Measurements from ENCODE around the gene HOXD12. TPM values are rescaled to one million over a fixed set of nuclear protein-coding genes. Genes with fewer than 3 reads are reported as not detected.

HOXD12 gene
- polyA plus RNA-seq, 1 of the 3 experiments (the other 2 are of a cell fraction), result not detected

DNA sequence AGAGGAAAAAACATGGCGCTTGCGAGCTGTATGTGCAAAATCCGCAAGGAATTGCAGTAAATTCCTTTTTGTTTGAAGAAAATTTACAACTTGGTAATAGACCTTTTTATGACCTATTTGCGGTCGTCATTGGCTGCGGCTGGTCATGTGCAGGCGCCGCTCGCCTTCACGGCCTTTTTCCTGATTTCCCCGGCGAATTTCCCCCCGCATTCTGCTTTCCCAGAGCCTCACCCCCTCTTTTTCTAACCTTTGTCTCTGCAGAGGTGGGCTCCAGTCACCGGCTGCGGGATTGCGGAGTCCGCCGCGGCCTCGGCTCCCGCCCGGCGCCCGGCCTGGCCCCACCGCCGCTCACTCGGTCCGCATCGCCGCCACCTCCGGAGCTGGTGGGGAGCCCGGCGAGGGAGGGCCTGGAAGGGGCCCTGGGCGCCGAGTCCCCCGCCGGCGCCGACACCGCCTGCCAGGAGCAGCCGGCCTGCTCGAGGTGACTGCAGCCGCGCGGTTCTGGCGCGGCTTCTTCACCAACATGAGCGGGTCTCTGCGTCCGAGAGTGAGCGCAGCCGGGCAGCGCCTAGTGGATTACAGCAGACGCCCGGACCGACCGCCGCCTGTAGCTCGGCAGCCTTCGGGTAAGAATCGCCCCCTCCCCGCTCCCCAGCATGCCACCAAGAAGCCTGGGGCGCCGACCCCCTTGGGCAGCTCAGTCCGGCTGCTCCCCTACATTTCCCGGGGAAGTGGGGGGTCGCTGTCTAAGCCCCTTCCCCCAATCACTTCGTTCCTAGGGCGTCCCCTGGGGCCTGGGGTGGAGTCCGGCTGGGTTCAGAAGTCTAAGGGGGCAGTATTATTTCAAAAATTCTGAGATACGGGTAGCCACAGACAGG, 37.0 kb downstream of the HOXD12 start:
- peak overlapping the region; percentile 83 to 86 for H3K4me3 ChIP-seq (ENCODE audit: low read depth in 2 of 2, low read length in 1 of 2)
- H3K27ac ChIP-seq (ENCODE audit: low read depth in 2 of 2, low read length in 1 of 2), result peak overlapping the region; percentile 63 to 92
- peak overlapping the region; percentile 61 for H2AFZ ChIP-seq (ENCODE audit: low read depth)
- H3K27me3 ChIP-seq (ENCODE audit: insufficient read depth), result no peaks in the 10 kb centered on the region
- DNase-seq, result peak; percentile 75
- H3F3A ChIP-seq (replicated peaks; ENCODE audit: insufficient read depth), result peaks cover 33% of the 10 kb centered on the region
- no peaks in the 10 kb centered on the region for H3K9me2 ChIP-seq
- no peaks in the 10 kb centered on the region for H3K9me3 ChIP-seq
- peaks cover 47% of the 10 kb centered on the region for H3K79me2 ChIP-seq (ENCODE audit: insufficient read depth)
- no peaks in the 10 kb centered on the region for H3K36me3 ChIP-seq (replicated peaks in 1 of 2; ENCODE audit: control insufficient read depth in 1 of 2, insufficient read depth in 2 of 2, low read length in 1 of 2)
- TF ChIP-seq NFIC (IDR thresholded peaks at IDR 0.05; ENCODE audit: borderline replicate concordance) (no peak), EP300 (IDR thresholded peaks at IDR 0.05; ENCODE audit: borderline replicate concordance in 1 of 2, low read depth in 1 of 2, low read length in 1 of 2) (no peak), YY1 (IDR thresholded peaks at IDR 0.05; ENCODE audit: low read depth) (peak; percentile 83), FOSL2 (IDR thresholded peaks at IDR 0.05; ENCODE audit: borderline replicate concordance, low read depth) (no peak), MXI1 (IDR thresholded peaks at IDR 0.05; ENCODE audit: low read depth, low read length) (no peak), FOXJ3 (CRISPR knock-in tag; IDR thresholded peaks at IDR 0.05) (no peak), POLR2AphosphoS5 (IDR thresholded peaks at IDR 0.05; ENCODE audit: low read depth, low read length) (peak; percentile 22; the same call in 1 of the 2 replicates), TAF1 (IDR thresholded peaks at IDR 0.05; ENCODE audit: borderline replicate concordance, low read depth, low read length) (no peak), JUND (IDR thresholded peaks at IDR 0.05) (no peak), USF2 (IDR thresholded peaks at IDR 0.05; ENCODE audit: borderline replicate concordance, low read depth, low read length) (0 out of 2 replicates have a peak, but pooled peaks have one; percentile 30), SMC3 (IDR thresholded peaks at IDR 0.05; ENCODE audit: low read depth, low read length) (no peak), ELF1 (IDR thresholded peaks at IDR 0.05) (no peak), GABPA (IDR thresholded peaks at IDR 0.05; ENCODE audit: low read depth) (no peak), GATA2 (CRISPR knock-in tag; IDR thresholded peaks at IDR 0.05) (no peak), NRF1 (IDR thresholded peaks at IDR 0.05; ENCODE audit: low read depth, low read length) (no peak), SIN3A (IDR thresholded peaks at IDR 0.05; ENCODE audit: borderline replicate concordance, low read depth, low read length) (no peak), TCF12 (IDR thresholded peaks at IDR 0.05) (no peak)
- TF ChIP-seq, protein P1, sequence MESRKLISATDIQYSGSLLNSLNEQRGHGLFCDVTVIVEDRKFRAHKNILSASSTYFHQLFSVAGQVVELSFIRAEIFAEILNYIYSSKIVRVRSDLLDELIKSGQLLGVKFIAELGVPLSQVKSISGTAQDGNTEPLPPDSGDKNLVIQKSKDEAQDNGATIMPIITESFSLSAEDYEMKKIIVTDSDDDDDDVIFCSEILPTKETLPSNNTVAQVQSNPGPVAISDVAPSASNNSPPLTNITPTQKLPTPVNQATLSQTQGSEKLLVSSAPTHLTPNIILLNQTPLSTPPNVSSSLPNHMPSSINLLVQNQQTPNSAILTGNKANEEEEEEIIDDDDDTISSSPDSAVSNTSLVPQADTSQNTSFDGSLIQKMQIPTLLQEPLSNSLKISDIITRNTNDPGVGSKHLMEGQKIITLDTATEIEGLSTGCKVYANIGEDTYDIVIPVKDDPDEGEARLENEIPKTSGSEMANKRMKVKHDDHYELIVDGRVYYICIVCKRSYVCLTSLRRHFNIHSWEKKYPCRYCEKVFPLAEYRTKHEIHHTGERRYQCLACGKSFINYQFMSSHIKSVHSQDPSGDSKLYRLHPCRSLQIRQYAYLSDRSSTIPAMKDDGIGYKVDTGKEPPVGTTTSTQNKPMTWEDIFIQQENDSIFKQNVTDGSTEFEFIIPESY (IDR thresholded peaks at IDR 0.05; ENCODE audit: borderline replicate concordance, low read depth), result no peak
- TF ChIP-seq, protein P2, sequence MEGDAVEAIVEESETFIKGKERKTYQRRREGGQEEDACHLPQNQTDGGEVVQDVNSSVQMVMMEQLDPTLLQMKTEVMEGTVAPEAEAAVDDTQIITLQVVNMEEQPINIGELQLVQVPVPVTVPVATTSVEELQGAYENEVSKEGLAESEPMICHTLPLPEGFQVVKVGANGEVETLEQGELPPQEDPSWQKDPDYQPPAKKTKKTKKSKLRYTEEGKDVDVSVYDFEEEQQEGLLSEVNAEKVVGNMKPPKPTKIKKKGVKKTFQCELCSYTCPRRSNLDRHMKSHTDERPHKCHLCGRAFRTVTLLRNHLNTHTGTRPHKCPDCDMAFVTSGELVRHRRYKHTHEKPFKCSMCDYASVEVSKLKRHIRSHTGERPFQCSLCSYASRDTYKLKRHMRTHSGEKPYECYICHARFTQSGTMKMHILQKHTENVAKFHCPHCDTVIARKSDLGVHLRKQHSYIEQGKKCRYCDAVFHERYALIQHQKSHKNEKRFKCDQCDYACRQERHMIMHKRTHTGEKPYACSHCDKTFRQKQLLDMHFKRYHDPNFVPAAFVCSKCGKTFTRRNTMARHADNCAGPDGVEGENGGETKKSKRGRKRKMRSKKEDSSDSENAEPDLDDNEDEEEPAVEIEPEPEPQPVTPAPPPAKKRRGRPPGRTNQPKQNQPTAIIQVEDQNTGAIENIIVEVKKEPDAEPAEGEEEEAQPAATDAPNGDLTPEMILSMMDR (IDR thresholded peaks at IDR 0.05), result peak; percentile 12; the same call in 1 of the 2 replicates
- TF ChIP-seq, protein P3, sequence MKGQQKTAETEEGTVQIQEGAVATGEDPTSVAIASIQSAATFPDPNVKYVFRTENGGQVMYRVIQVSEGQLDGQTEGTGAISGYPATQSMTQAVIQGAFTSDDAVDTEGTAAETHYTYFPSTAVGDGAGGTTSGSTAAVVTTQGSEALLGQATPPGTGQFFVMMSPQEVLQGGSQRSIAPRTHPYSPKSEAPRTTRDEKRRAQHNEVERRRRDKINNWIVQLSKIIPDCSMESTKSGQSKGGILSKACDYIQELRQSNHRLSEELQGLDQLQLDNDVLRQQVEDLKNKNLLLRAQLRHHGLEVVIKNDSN (IDR thresholded peaks at IDR 0.05; ENCODE audit: borderline replicate concordance, low read depth), result peak; percentile 76; the same call in 1 of the 2 replicates
- no peaks in the 10 kb centered on the region for H4K20me1 ChIP-seq (ENCODE audit: insufficient read depth)
- H3K4me2 ChIP-seq, result peak overlapping the region; percentile 96
- peaks cover 33 to 59% of the 10 kb centered on the region in 2 experiments for H3K4me1 ChIP-seq (ENCODE audit: control insufficient read depth in 1 of 2, insufficient read depth in 2 of 2, low read depth in 1 of 2, low read length in 1 of 2)
- 10% methylated on average over 20 of the region's 71 CpGs for WGBS (ENCODE audit: low lambda C conversion rate)
- peak overlapping the region; percentile 94 for H3K9ac ChIP-seq
- ChIA-PET POLR2A (interaction anchor here (0.5 to 2.6 kb wide), 15 partner anchors 9 to 620 kb away, joined by 3 to 16 read pairs (median 5); partner anchors contain the start of genes HOXD3 and HOXD9), CTCF (interaction anchor here (0.9 to 26.1 kb wide), 11 partner anchors 12 to 1012 kb away, joined by 3 to 1047 read pairs (median 8); partner anchors contain the start of gene HOXD9)

All from SK-N-SH (cell line).